Tibial artery (tissue), 4 donors: ENCODE results near the gene VENTX.

Source experiments
- DNase-seq, 2 donors: peaks; one replicate each; pipeline ENCODE4 v3.0.0-alpha.2; 2019
- H3K27ac ChIP-seq, 2 donors: fragments of 200-600 bp; sonication (generic) in 1 of 2; 1 replicate in 1 of 2; 2 replicates in 1 of 2; pipeline ENCODE4 v1.5.1; 2018 to 2019; ENCODE audit warnings: mild to moderate bottlenecking in 1 of 2
- H3K27me3 ChIP-seq, 2 donors: fragments of 200-600 bp; sonication (generic) in 1 of 2; one replicate each; pipeline versions ENCODE4 v1.5.1 to v1.6.0; 2016 to 2019
- H3K36me3 ChIP-seq, 3 donors: fragments of 200-600 bp; sonication (generic) in 2 of 3; one replicate each; pipeline ENCODE4 v1.5.1; 2016 to 2019; ENCODE audit warnings: mild to moderate bottlenecking in 2 of 3
- H3K4me1 ChIP-seq, 4 donors: fragments of 200-600 bp; sonication (generic) in 2 of 4; 1 replicate in 3 of 4; 2 replicates in 1 of 4; pipeline ENCODE4 v1.5.1; 2016 to 2019
- H3K4me3 ChIP-seq, 2 donors: fragments of 200-600 bp; sonication (generic) in 1 of 2; 1 replicate in 1 of 2; 2 replicates in 1 of 2; pipeline ENCODE4 v1.5.1; 2018 to 2019; ENCODE audit warnings: mild to moderate bottlenecking in 2 of 2
- H3K9me3 ChIP-seq, 3 donors: fragments of 200-600 bp; sonication (generic) in 1 of 3; one replicate each; pipeline ENCODE4 v1.5.1; 2016 to 2019
- CTCF ChIP-seq, 2 experiments: fragments of 200-600 bp in 1 of 2; fragments of 450-650 bp in 1 of 2; IDR thresholded peaks; one replicate each; pipeline ENCODE4 v1.5.1; 2017 to 2019; ENCODE audit warnings: antibody characterized with exemption in 2 of 2, mild to moderate bottlenecking in 1 of 2, moderate library complexity in 1 of 2
- intact Hi-C: fragments of 100-400 bp; cut with DNase I; formaldehyde crosslinking; loops from one replicate; pipeline ENCODE4 v1.15.0; 2023; ENCODE audit warnings: low total_unique reads

Gene VENTX

GRCh38 chr10:133268532-133268931 is 30.9 kb downstream of the VENTX start:
- intact Hi-C loops, result no loop called here
- Histone ChIP-seq H3K9me3 (no peaks in the 10 kb centered on the region), H3K27ac (no peak overlapping the region), H3K4me3 (no peak overlapping the region), H3K27me3 (no peaks in the 10 kb centered on the region), H3K36me3 (peaks cover 0 to 24% (median 5%) of the 10 kb centered on the region in 3 donors), H3K4me1 (no peaks in the 10 kb centered on the region)
- no peak for TF ChIP-seq CTCF (IDR thresholded peaks at IDR 0.05)
- no peak for DNase-seq

- peaks cover 0 to 24% (median 5%) of the 10 kb centered on the region in 3 donors for H3K36me3 ChIP-seq
- H3K27me3 ChIP-seq, result no peaks in the 10 kb centered on the region
- no peaks in the 10 kb centered on the region for H3K9me3 ChIP-seq
- H3K27ac ChIP-seq, result no peak overlapping the region
- DNase-seq, result no peak
- H3K4me3 ChIP-seq, result no peak overlapping the region
- intact Hi-C loops, result no loop called here
- no peaks in the 10 kb centered on the region for H3K4me1 ChIP-seq
- no peak for TF ChIP-seq CTCF (IDR thresholded peaks at IDR 0.05)
Observed at GRCh38 chr10:133269367-133269766, 31.7 kb downstream of the VENTX start.

- no peak for TF ChIP-seq CTCF (IDR thresholded peaks at IDR 0.05)
- H3K36me3 ChIP-seq, result peaks cover 0 to 24% (median 5%) of the 10 kb centered on the region in 3 donors
- intact Hi-C loops, result no loop called here
- no peak overlapping the region for H3K4me3 ChIP-seq
- no peaks in the 10 kb centered on the region for H3K27me3 ChIP-seq
- no peak for DNase-seq
- H3K4me1 ChIP-seq, result no peaks in the 10 kb centered on the region
- H3K27ac ChIP-seq, result no peak overlapping the region
- no peaks in the 10 kb centered on the region for H3K9me3 ChIP-seq
Observed at GRCh38 chr10:133270204-133270603, 32.5 kb downstream of the VENTX start.

GRCh38 chr10:133270773-133271297 is 33.2 kb downstream of the VENTX start:
- intact Hi-C loops, result no loop called here
- no peak for TF ChIP-seq CTCF (IDR thresholded peaks at IDR 0.05)
- peaks cover 0 to 2% of the 10 kb centered on the region in 2 donors for H3K27me3 ChIP-seq
- peaks cover 0 to 24% (median 5%) of the 10 kb centered on the region in 3 donors for H3K36me3 ChIP-seq
- H3K4me1 ChIP-seq, result no peaks in the 10 kb centered on the region
- DNase-seq, result no peak
- no peak overlapping the region for H3K27ac ChIP-seq
- H3K9me3 ChIP-seq, result no peaks in the 10 kb centered on the region
- no peak overlapping the region for H3K4me3 ChIP-seq

GRCh38 chr10:133271521-133272300 is 34.1 kb downstream of the VENTX start:
- DNase-seq, result no peak
- Histone ChIP-seq H3K27ac (no peak overlapping the region), H3K4me3 (no peak overlapping the region), H3K27me3 (peaks cover 0 to 10% of the 10 kb centered on the region in 2 donors), H3K36me3 (peaks cover 0 to 24% (median 5%) of the 10 kb centered on the region in 3 donors), H3K9me3 (no peaks in the 10 kb centered on the region), H3K4me1 (peaks cover 0 to 9% (median 2%) of the 10 kb centered on the region in 4 donors)
- no peak for TF ChIP-seq CTCF (IDR thresholded peaks at IDR 0.05)
- intact Hi-C loops, result no loop called here
